HepG2 (cell line): ENCODE measurements around the gene TPM3. TPM values are rescaled to one million over a fixed set of nuclear protein-coding genes. Genes with fewer than 3 reads are reported as not detected.

Source experiments
- DMTF1 ChIP-seq: sonication (generic); formaldehyde crosslinking; IDR thresholded peaks from 2 replicates; pipeline ENCODE4 v1.4.0; 2020; ENCODE audit warnings: mild to moderate bottlenecking, missing genetic modification reagents
- DRAP1 ChIP-seq: IDR thresholded peaks from 2 replicates; pipeline ENCODE4 v1.6.1; 2016; ENCODE audit warnings: missing genetic modification reagents, missing compliant biosample characterization
- FOXP1 ChIP-seq, 2 experiments: fragments of 450-650 bp in 1 of 2; IDR thresholded peaks; 2 replicates each; pipeline ENCODE4 v1.6.1; 2017 to 2018; ENCODE audit warnings: antibody characterized with exemption in 1 of 2
- FUBP1 ChIP-seq: sonication (generic); formaldehyde crosslinking; IDR thresholded peaks from 2 replicates; pipeline ENCODE4 v1.5.1; 2020; ENCODE audit warnings: missing genetic modification reagents, mild to moderate bottlenecking, borderline replicate concordance
- JUN ChIP-seq: sonication (generic); formaldehyde crosslinking; IDR thresholded peaks from 2 replicates; pipeline ENCODE4 v1.4.0; 2020; ENCODE audit warnings: mild to moderate bottlenecking, missing genetic modification reagents
- MTA1 ChIP-seq: sonication (generic); formaldehyde crosslinking; IDR thresholded peaks from 2 replicates; pipeline ENCODE4 v1.4.0; 2020; ENCODE audit warnings: missing genetic modification reagents, mild to moderate bottlenecking, borderline replicate concordance
- NR2F2 ChIP-seq: IDR thresholded peaks from 2 replicates; pipeline ENCODE4 v1.6.1; 2012; ENCODE audit warnings: low read depth, inconsistent platforms, borderline replicate concordance
- PHF5A ChIP-seq: IDR thresholded peaks from one replicate; pipeline ENCODE4 v1.6.1; 2018; ENCODE audit warnings: low read depth, missing genetic modification reagents; ENCODE audit not compliant: unreplicated experiment
- RCOR2 ChIP-seq: IDR thresholded peaks from 2 replicates; pipeline ENCODE4 v1.6.1; 2016; ENCODE audit warnings: missing biosample characterization, missing genetic modification reagents
- RELA ChIP-seq: sonication (generic); formaldehyde crosslinking; IDR thresholded peaks from 2 replicates; pipeline ENCODE4 v1.4.0; 2020; ENCODE audit warnings: missing genetic modification reagents
- SMARCC2 ChIP-seq: fragments of 450-650 bp; IDR thresholded peaks from 2 replicates; pipeline ENCODE4 v1.6.1; 2017; ENCODE audit warnings: antibody characterized with exemption, mild to moderate bottlenecking
- THYN1 ChIP-seq: sonication (generic); formaldehyde crosslinking; IDR thresholded peaks from 2 replicates; pipeline ENCODE4 v1.8.1; 2023; ENCODE audit warnings: low read depth, mild to moderate bottlenecking, moderate library complexity, missing genetic modification reagents, borderline replicate concordance
- ZNF230 ChIP-seq: sonication (generic); formaldehyde crosslinking; IDR thresholded peaks from 2 replicates; pipeline ENCODE4 v1.4.0; 2020; ENCODE audit warnings: mild to moderate bottlenecking, missing genetic modification reagents
- ZNF326 ChIP-seq: sonication (generic); formaldehyde crosslinking; IDR thresholded peaks from 2 replicates; pipeline ENCODE4 v1.4.0; 2020; ENCODE audit warnings: missing genetic modification reagents, borderline replicate concordance
- ZNF407 ChIP-seq: sonication (generic); formaldehyde crosslinking; IDR thresholded peaks from one replicate; pipeline ENCODE4 v1.5.1; 2020; ENCODE audit warnings: mild to moderate bottlenecking, missing genetic modification reagents; ENCODE audit errors: not compliant biosample characterization
- polyA plus RNA-seq, 8 experiments: library from polyadenylated mRNA; depleted of rRNA in 3 of 8; stranded (reverse) in 7 of 8; unstranded in 1 of 8; fragments of >200 nt; fragmentation: Illumina TruSeq in 4 of 8; extraction: Trizol in 4 of 8; gene quantifications; 2 replicates each; pipeline versions ENCODE4 v1.2.1 to v1.2.3, GENCODE V29; 2011 to 2016; ENCODE audit warnings: low read depth in 4 of 8, missing spikeins in 1 of 8, mixed read lengths in 1 of 8; ENCODE audit not compliant: insufficient read depth in 1 of 8
- total RNA-seq, 5 experiments: library from RNA; depleted of rRNA; stranded (reverse); fragments of >200 nt; fragmentation: Illumina TruSeq; extraction: Trizol; gene quantifications; 2 replicates each; pipeline ENCODE4 v1.2.3, GENCODE V29; 2016; ENCODE audit warnings: low read depth in 1 of 5

Gene TPM3
- total and polyA plus RNA-seq, 2 of the 13 experiments (the other 11 are each of a cell fraction or from before 2014, with no cell fraction given) = 160 to 307 TPM

GRCh38 chr1:154183046-154183915 lies 8.6 kb downstream of the TPM3 start (continued):
- TF ChIP-seq DMTF1 (CRISPR knock-in tag) (no peak), MTA1 (CRISPR knock-in tag) (no peak), PHF5A (CRISPR knock-in tag) (peak; percentile 72), JUN (CRISPR knock-in tag) (no peak), THYN1 (CRISPR knock-in tag) (no peak), ZNF230 (no peak; the same call in 1 of the 2 replicates), FUBP1 (CRISPR knock-in tag) (no peak), SMARCC2 (no peak), ZNF326 (CRISPR knock-in tag) (no peak), RCOR2 (CRISPR knock-in tag) (0 out of 2 replicates have a peak, but pooled peaks have one; percentile 38), RELA (CRISPR knock-in tag) (0 out of 2 replicates have a peak, but pooled peaks have one; percentile 72), ZNF407 (peak; percentile 19), NR2F2 (no peak), FOXP1 (IDR thresholded peaks at IDR 0.05) (no peak), FOXP1 (CRISPR knock-in tag; IDR thresholded peaks at IDR 0.05) (0 out of 2 replicates have a peak, but pooled peaks have one; percentile 6), DRAP1 (CRISPR knock-in tag) (peak; percentile 95)
